ENCODE measurements around the gene CCDC152. TPM values are rescaled to one million over a fixed set of nuclear protein-coding genes. Genes with fewer than 3 reads are reported as not detected.
"Not testable (repeated sequence)": the region's sequence is repeated elsewhere in the genome, so short reads cannot be mapped to it uniquely, and the experiment has no call there.

CCDC152 gene
- total and polyA plus RNA-seq, 4 donors = 0.65 to 1.8 (median 1.1) TPM

DNA sequence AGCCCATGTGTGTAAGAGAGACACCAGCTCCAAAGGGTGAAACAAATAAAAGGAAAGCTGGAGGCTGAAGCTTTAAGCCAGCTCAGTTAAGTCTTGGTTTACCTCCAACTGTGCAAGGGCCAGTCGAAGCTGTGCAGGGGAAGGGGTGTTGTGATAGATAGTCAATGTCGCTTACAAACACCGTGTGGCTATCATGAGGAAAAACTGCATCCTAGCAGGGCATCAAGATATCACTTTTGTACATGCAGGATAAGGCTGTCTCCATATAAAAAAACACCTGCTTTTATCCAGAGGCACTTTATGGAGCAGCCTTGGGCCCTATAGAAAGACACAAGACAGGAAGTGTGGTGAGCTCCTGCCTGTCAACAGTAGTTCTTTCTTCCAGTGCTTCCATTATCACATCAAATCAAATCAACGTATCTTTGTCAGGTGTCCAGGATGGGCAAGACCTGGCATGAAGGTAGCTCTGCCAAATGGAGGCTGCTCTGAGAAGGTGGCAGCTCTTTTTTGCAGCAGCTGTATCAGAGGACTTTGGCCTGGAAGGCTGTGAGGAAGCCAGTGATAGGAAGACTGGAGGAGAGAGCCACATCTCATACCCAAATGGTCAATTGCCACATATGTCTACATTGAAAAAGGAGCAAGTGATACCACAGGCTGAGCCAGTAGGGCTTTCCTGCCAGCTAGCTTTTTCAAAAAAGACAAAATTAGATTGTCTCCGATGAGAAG is 84.4 kb downstream of the CCDC152 start:
- no peak for ATAC-seq (ENCODE audit: insufficient read depth, low FRiP score)
- no peak overlapping the region for H3K4me3 ChIP-seq

GRCh38 chr5:42842921-42843641 is 86.5 kb downstream of the CCDC152 start:
- DNase-seq = peak in 2 of 3 donors; percentile 36 to 48
- H3K27ac ChIP-seq (ENCODE audit: low read depth in 1 of 2, low read length in 1 of 2) = no peak overlapping the region
- WGBS, 2 donors = 71 to 85% methylated on average over 4 of the region's 4 CpGs

More for the DNA sequence above, 84.4 kb downstream of the CCDC152 start:
- H3K27me3 ChIP-seq (ENCODE audit: control insufficient read depth in 3 of 3, insufficient read depth in 3 of 3, low read length in 2 of 3) = no peaks in the 10 kb centered on the region
- H3K9ac ChIP-seq (ENCODE audit: insufficient read depth in 1 of 2, low read length in 2 of 2) = peak overlapping the region in 1 of 2 donors; percentile 26
- no peak for TF ChIP-seq CTCF (IDR thresholded peaks at IDR 0.05; ENCODE audit: control extremely low read depth, extremely low read depth)
- H3K27ac ChIP-seq (ENCODE audit: low read depth in 1 of 2, low read length in 1 of 2) = peak overlapping the region in 1 of 2 donors; percentile 71
- H3K36me3 ChIP-seq (ENCODE audit: control insufficient read depth in 4 of 4, insufficient read depth in 4 of 4, low read length in 4 of 4) = no peaks in the 10 kb centered on the region
- WGBS, 2 donors = 64 to 75% methylated on average over 5 of the region's 5 CpGs
- H3K4me1 ChIP-seq (ENCODE audit: control insufficient read depth in 5 of 5, insufficient read depth in 5 of 5, low read length in 5 of 5) = peaks cover 1 to 25% (median 14%) of the 10 kb centered on the region in 5 donors
- DNase-seq = no peak
- no peaks in the 10 kb centered on the region for H3K9me3 ChIP-seq (ENCODE audit: control insufficient read depth in 4 of 4, insufficient read depth in 3 of 4, low read length in 3 of 4)

DNA sequence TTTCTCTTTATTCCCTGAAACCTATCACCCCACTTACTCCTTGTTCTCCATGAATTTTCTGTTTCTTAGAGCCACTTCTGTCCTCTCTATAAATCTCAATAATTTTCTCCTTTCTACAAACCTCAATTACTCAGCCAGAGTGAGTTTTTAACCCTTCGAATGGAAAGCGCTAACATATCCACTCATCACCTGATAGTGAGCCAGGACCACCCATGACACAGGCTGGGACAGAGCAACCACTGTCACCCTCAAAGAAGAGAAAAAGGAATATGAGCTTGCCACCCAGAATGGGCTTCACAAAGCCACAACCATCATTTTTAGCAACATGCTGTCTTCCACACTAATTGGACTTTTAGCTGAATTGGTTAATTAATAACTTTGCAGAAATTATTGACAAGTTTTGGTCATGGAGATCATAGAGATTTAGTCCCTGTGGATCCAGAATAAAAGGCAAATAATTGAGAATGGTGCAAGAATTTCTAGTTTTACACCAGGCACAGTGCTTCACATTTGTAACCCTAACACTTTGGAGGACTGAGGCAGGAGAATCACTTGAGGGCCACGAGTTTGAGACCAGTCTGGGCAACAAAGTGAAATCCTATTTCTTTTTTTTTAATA is 87.2 kb downstream of the CCDC152 start:
- no peak overlapping the region for H3K4me3 ChIP-seq
- H3K36me3 ChIP-seq (ENCODE audit: control insufficient read depth in 4 of 4, insufficient read depth in 4 of 4, low read length in 4 of 4) = no peaks in the 10 kb centered on the region
- no peaks in the 10 kb centered on the region for H3K9me3 ChIP-seq (ENCODE audit: control insufficient read depth in 4 of 4, insufficient read depth in 3 of 4, low read length in 3 of 4)
- no peak for TF ChIP-seq CTCF (IDR thresholded peaks at IDR 0.05; ENCODE audit: control extremely low read depth, extremely low read depth)
- 87 to 89% methylated on average over 3 of the region's 3 CpGs for WGBS, 2 donors
- DNase-seq (no peak), ATAC-seq (ENCODE audit: insufficient read depth, low FRiP score) (no peak)
- H3K27ac ChIP-seq (ENCODE audit: low read depth in 1 of 2, low read length in 1 of 2) = no peak overlapping the region
- H3K4me1 ChIP-seq (ENCODE audit: control insufficient read depth in 5 of 5, insufficient read depth in 5 of 5, low read length in 5 of 5) = peaks cover 1 to 21% (median 17%) of the 10 kb centered on the region in 5 donors
- H3K9ac ChIP-seq (ENCODE audit: insufficient read depth in 1 of 2, low read length in 2 of 2) = no peak overlapping the region
- no peaks in the 10 kb centered on the region for H3K27me3 ChIP-seq (ENCODE audit: control insufficient read depth in 3 of 3, insufficient read depth in 3 of 3, low read length in 2 of 3)

More at GRCh38 chr5:42842921-42843641, 86.5 kb downstream of the CCDC152 start:
- H3K9ac ChIP-seq (ENCODE audit: insufficient read depth in 1 of 2, low read length in 2 of 2) = no peak overlapping the region
- H3K27me3 ChIP-seq (ENCODE audit: control insufficient read depth in 3 of 3, insufficient read depth in 3 of 3, low read length in 2 of 3) = no peaks in the 10 kb centered on the region
- no peak for TF ChIP-seq CTCF (IDR thresholded peaks at IDR 0.05; ENCODE audit: control extremely low read depth, extremely low read depth)
- H3K4me3 ChIP-seq = no peak overlapping the region
- peaks cover 1 to 25% (median 17%) of the 10 kb centered on the region in 5 donors for H3K4me1 ChIP-seq (ENCODE audit: control insufficient read depth in 5 of 5, insufficient read depth in 5 of 5, low read length in 5 of 5)
- H3K36me3 ChIP-seq (ENCODE audit: control insufficient read depth in 4 of 4, insufficient read depth in 4 of 4, low read length in 4 of 4) = no peaks in the 10 kb centered on the region
- ATAC-seq (ENCODE audit: insufficient read depth, low FRiP score) = no peak
- no peaks in the 10 kb centered on the region for H3K9me3 ChIP-seq (ENCODE audit: control insufficient read depth in 4 of 4, insufficient read depth in 3 of 4, low read length in 3 of 4)

GRCh38 chr5:42844408-42844807 is 87.8 kb downstream of the CCDC152 start:
- not testable (repeated sequence) for ATAC-seq (ENCODE audit: insufficient read depth, low FRiP score)

More at GRCh38 chr5:42844408-42844807, 87.8 kb downstream of the CCDC152 start:
- H3K9me3 ChIP-seq (ENCODE audit: control insufficient read depth in 4 of 4, insufficient read depth in 3 of 4, low read length in 3 of 4); H3K27me3 ChIP-seq (ENCODE audit: control insufficient read depth in 3 of 3, insufficient read depth in 3 of 3, low read length in 2 of 3); H3K4me3 ChIP-seq; DNase-seq; H3K36me3 ChIP-seq (ENCODE audit: control insufficient read depth in 4 of 4, insufficient read depth in 4 of 4, low read length in 4 of 4); H3K27ac ChIP-seq (ENCODE audit: low read depth in 1 of 2, low read length in 1 of 2); H3K9ac ChIP-seq (ENCODE audit: insufficient read depth in 1 of 2, low read length in 2 of 2): not testable (repeated sequence)
- 98 to 99% methylated on average over 4 of the region's 4 CpGs for WGBS, 2 donors
- peaks cover 1 to 17% (median 12%) of the 10 kb centered on the region in 5 donors for H3K4me1 ChIP-seq (ENCODE audit: control insufficient read depth in 5 of 5, insufficient read depth in 5 of 5, low read length in 5 of 5)
